Measurements from ENCODE around the gene POLE4. TPM values are rescaled to one million over a fixed set of nuclear protein-coding genes. Genes with fewer than 3 reads are reported as not detected.

The POLE4 gene
- total and polyA plus RNA-seq, 9 of the 15 experiments (the other 6 are each of a cell fraction or from before 2014, with no cell fraction given), result 25.7 to 73.7 (median 57.3) TPM

GRCh38 chr2:74910245-74910644 is 48.2 kb upstream of the POLE4 start:
- Histone ChIP-seq H3K36me3 (ENCODE audit: control insufficient read depth, insufficient read depth, low read length) (no peaks in the 10 kb centered on the region), H3K4me1 (replicated peaks in 1 of 2; ENCODE audit: control insufficient read depth in 2 of 2, insufficient read depth in 2 of 2, low read length in 2 of 2) (no peaks in the 10 kb centered on the region; a peak in 1 of 5 replicates), H3K4me2 (ENCODE audit: insufficient read depth, low read length) (no peak overlapping the region), H3K27ac (ENCODE audit: extremely low read depth, low read depth, low read length) (no peak overlapping the region), H2AFZ (ENCODE audit: low read depth, low read length) (no peak overlapping the region), H3K27me3 (ENCODE audit: control insufficient read depth in 2 of 2, insufficient read depth in 2 of 2, low read length in 2 of 2) (peaks cover 13 to 32% of the 10 kb centered on the region in 2 experiments; a peak in 4 of 5 replicates), H3K4me3 (no peak overlapping the region), H4K20me1 (replicated peaks; ENCODE audit: control insufficient read depth, insufficient read depth, low read length) (no peaks in the 10 kb centered on the region), H3K9me1 (ENCODE audit: control insufficient read depth, insufficient read depth, low read length) (peaks cover 2% of the 10 kb centered on the region), H3K9me3 (replicated peaks; ENCODE audit: control insufficient read depth, insufficient read depth, low read depth, low read length) (no peaks in the 10 kb centered on the region), H3K9ac (ENCODE audit: insufficient read depth in 1 of 2, low read depth in 2 of 2, low read length in 2 of 2) (no peak overlapping the region), H3K79me2 (ENCODE audit: control insufficient read depth, insufficient read depth, low read length) (no peaks in the 10 kb centered on the region)
- in situ Hi-C loops (cut with MboI) (loop anchor here (10.0 kb wide), 3 partner anchors 335 to 705 kb away; no protein-coding TSS in a partner anchor), intact Hi-C loops (cut with micrococcal nuclease) (no loop called here)
- 30% methylated on average over 1 of the region's 1 CpG for WGBS (ENCODE audit: insufficient coverage, low coverage, missing lambda C conversion rate)
- CTCF ChIA-PET (ENCODE audit: low intra/inter-chr PET ratio), result no interaction called here
- ATAC-seq, result no peak
- FAIRE-seq, result no peak
- BruUV-seq (replicated peaks), result no TSS peak
- no peak for TF ChIP-seq RHOXF2B (CRISPR knock-in tag; conservative IDR thresholded peaks at IDR 0.05)
- no peak for TF ChIP-seq HMG20B (CRISPR knock-in tag; IDR thresholded peaks at IDR 0.05)
- no peak for TF ChIP-seq L3MBTL2 (IDR thresholded peaks at IDR 0.05)
- no peak for TF ChIP-seq POU5F1 (IDR thresholded peaks at IDR 0.05; ENCODE audit: borderline replicate concordance, low read depth, low read length, partially characterized antibody)
- TF ChIP-seq ZNF140 (CRISPR knock-in tag; IDR thresholded peaks at IDR 0.05), result no peak
- no peak for TF ChIP-seq ZNF785 (CRISPR knock-in tag; IDR thresholded peaks at IDR 0.05)
- no peak for TF ChIP-seq PHF8 (IDR thresholded peaks at IDR 0.05; ENCODE audit: borderline replicate concordance, low read length)
- no peak for DNase-seq (ENCODE audit: extremely low read depth in 1 of 4, low spot score in 3 of 4)
- POLR2A ChIA-PET, result no interaction called here

DNA sequence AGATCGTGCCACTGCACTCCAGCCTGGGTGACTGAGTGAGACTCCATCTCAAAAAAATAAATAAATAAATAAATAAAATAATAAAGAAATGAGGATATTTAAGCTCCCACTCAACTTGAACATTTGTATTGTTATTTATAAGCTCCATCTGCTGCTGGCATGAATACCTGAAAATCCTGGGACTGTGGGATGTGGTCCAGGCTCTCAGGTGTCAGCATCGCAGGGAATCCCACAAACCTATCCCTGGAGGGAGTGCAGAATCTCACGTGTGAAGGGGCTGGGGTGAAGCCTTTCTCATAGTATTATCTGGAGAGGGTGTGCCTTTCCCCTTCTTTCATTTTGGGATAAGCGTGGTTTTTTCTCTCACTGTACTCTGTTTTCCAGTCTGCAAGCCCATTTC is 47.4 kb upstream of the POLE4 start:
- CTCF ChIA-PET (ENCODE audit: low intra/inter-chr PET ratio), result no interaction called here
- Histone ChIP-seq H3K9ac (ENCODE audit: insufficient read depth in 1 of 2, low read depth in 2 of 2, low read length in 2 of 2) (no peak overlapping the region), H3K36me3 (ENCODE audit: control insufficient read depth, insufficient read depth, low read length) (no peaks in the 10 kb centered on the region), H3K27me3 (ENCODE audit: control insufficient read depth in 2 of 2, insufficient read depth in 2 of 2, low read length in 2 of 2) (peaks cover 13 to 37% of the 10 kb centered on the region in 2 experiments; a peak in 4 of 5 replicates), H4K20me1 (replicated peaks; ENCODE audit: control insufficient read depth, insufficient read depth, low read length) (no peaks in the 10 kb centered on the region), H3K4me3 (no peak overlapping the region), H3K4me2 (ENCODE audit: insufficient read depth, low read length) (no peak overlapping the region), H3K9me3 (replicated peaks; ENCODE audit: control insufficient read depth, insufficient read depth, low read depth, low read length) (no peaks in the 10 kb centered on the region), H3K4me1 (replicated peaks in 1 of 2; ENCODE audit: control insufficient read depth in 2 of 2, insufficient read depth in 2 of 2, low read length in 2 of 2) (no peaks in the 10 kb centered on the region; a peak in 1 of 5 replicates), H3K9me1 (ENCODE audit: control insufficient read depth, insufficient read depth, low read length) (peaks cover 6% of the 10 kb centered on the region), H2AFZ (ENCODE audit: low read depth, low read length) (no peak overlapping the region), H3K27ac (ENCODE audit: extremely low read depth, low read depth, low read length) (no peak overlapping the region), H3K79me2 (ENCODE audit: control insufficient read depth, insufficient read depth, low read length) (no peaks in the 10 kb centered on the region)
- DNase-seq (ENCODE audit: extremely low read depth in 1 of 4, low spot score in 3 of 4), result no peak
- WGBS (ENCODE audit: insufficient coverage, low coverage, missing lambda C conversion rate), result 2% methylated on average over 4 of the region's 4 CpGs
- no TSS peak for BruUV-seq (replicated peaks)
- no peak for FAIRE-seq
- ATAC-seq, result no peak
- in situ Hi-C loops (cut with MboI) (loop anchor here (10.0 kb wide), 3 partner anchors 334 to 704 kb away; no protein-coding TSS in a partner anchor), intact Hi-C loops (cut with micrococcal nuclease) (no loop called here)
- POLR2A ChIA-PET, result interaction anchor here (1.0 kb wide), 1 partner anchor 11 kb away, joined by 3 read pairs; no protein-coding TSS in a partner anchor
- TF ChIP-seq ZBTB26 (CRISPR knock-in tag; IDR thresholded peaks at IDR 0.05) (no peak), RFX1 (IDR thresholded peaks at IDR 0.05) (no peak), DDX20 (tag; IDR thresholded peaks at IDR 0.05; ENCODE audit: low read depth) (no peak), ZNF133 (CRISPR knock-in tag; IDR thresholded peaks at IDR 0.05) (no peak), MIER1 (IDR thresholded peaks at IDR 0.05; ENCODE audit: low read depth) (no peak), TAF7 (tag; IDR thresholded peaks at IDR 0.05) (no peak)
- TF ChIP-seq, protein P1, sequence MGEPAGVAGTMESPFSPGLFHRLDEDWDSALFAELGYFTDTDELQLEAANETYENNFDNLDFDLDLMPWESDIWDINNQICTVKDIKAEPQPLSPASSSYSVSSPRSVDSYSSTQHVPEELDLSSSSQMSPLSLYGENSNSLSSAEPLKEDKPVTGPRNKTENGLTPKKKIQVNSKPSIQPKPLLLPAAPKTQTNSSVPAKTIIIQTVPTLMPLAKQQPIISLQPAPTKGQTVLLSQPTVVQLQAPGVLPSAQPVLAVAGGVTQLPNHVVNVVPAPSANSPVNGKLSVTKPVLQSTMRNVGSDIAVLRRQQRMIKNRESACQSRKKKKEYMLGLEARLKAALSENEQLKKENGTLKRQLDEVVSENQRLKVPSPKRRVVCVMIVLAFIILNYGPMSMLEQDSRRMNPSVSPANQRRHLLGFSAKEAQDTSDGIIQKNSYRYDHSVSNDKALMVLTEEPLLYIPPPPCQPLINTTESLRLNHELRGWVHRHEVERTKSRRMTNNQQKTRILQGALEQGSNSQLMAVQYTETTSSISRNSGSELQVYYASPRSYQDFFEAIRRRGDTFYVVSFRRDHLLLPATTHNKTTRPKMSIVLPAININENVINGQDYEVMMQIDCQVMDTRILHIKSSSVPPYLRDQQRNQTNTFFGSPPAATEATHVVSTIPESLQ (CRISPR knock-in tag; IDR thresholded peaks at IDR 0.05), result no peak

Data from K562 (cell line).